B cell (primary cell): ENCODE measurements around the gene MPP2.

Source experiments
- EZH2 ChIP-seq: IDR thresholded peaks from 2 replicates; pipeline ENCODE4 v1.6.1; 2012; ENCODE audit warnings: borderline replicate concordance, low read depth, mild to moderate bottlenecking, moderate library complexity, low read length; ENCODE audit not compliant: insufficient read depth, poor library complexity, severe bottlenecking
- TF ChIP-seq, protein P1 (sequence below): fragments of 200-600 bp; IDR thresholded peaks from one replicate; pipeline ENCODE4 v1.8.0; 2022; ENCODE audit warnings: antibody characterized with exemption, mild to moderate bottlenecking

DNA sequence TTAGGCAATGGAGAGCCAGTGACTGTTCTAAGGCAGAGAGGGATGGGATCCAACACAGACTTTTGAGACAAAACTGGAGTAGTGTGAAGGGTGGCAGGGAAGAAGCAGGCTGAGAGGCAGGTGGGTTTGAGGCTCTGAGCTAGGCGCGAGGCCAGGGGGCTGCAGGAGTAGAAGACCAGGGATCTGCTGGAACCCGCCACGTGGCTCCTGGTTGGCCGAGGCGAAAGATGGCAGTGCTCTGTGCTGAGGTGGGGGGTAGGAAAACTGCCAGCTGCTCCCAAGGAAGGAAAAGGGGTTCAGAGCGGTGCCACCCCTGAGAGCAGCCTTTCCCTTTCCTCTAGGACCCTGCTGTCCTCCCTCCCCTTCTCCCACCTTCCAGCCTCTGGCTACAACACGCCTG lies 54.8 kb downstream of the MPP2 start:
- TF ChIP-seq, protein P1, sequence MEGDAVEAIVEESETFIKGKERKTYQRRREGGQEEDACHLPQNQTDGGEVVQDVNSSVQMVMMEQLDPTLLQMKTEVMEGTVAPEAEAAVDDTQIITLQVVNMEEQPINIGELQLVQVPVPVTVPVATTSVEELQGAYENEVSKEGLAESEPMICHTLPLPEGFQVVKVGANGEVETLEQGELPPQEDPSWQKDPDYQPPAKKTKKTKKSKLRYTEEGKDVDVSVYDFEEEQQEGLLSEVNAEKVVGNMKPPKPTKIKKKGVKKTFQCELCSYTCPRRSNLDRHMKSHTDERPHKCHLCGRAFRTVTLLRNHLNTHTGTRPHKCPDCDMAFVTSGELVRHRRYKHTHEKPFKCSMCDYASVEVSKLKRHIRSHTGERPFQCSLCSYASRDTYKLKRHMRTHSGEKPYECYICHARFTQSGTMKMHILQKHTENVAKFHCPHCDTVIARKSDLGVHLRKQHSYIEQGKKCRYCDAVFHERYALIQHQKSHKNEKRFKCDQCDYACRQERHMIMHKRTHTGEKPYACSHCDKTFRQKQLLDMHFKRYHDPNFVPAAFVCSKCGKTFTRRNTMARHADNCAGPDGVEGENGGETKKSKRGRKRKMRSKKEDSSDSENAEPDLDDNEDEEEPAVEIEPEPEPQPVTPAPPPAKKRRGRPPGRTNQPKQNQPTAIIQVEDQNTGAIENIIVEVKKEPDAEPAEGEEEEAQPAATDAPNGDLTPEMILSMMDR = no peak
- no peak for TF ChIP-seq EZH2
